ENCODE data around the gene FAM53B.

The FAM53B gene

DNA sequence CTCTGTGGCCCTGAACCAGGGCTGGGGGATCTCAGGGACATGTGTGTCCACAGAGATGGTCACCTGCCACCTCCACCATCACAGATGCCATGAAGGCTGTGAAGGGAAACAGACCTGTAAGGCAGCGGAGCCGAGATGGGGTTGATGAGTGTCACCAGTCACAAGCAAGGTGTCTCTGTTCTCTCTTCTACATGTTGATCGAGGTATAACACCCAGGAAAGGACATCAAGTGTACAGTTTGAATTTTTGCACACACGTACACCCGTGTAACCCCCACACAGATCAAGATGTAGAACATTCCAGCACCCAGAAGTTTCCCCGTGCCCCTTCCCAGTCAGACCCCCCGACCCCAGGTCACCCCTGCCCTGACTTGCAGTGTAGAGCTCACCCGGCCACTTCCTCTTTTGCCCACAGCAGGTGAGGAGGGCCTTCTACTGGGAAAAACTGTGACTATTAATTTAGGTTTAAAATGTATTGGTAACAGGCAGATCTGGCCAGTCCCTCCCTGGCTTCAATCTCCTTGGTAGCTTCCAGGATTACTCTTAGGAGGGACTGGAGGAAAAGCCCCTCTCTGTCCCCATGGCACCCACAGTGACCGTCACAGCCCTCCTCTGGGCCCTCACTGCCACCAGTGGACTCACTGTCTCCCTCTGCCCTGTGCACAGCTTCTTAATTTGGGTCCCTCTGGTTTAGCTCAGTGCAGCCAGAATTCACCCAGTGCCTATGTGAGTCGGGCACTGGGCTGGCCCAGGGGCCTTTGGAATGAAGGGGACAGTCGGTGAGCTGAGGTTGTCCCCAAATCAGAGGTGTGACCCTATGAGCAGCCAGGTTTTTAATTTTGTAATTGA is 174.3 kb downstream of the FAM53B start:
- Histone ChIP-seq H3K79me2 (ENCODE audit: low read length) (no peaks in the 10 kb centered on the region), H2AFZ (ENCODE audit: low read length) (no peak overlapping the region), H3K27ac (ENCODE audit: low read length) (no peak overlapping the region), H3K4me3 (ENCODE audit: low read length) (no peak overlapping the region), H3K4me1 (ENCODE audit: low read length) (no peaks in the 10 kb centered on the region), H3K9me3 (replicated peaks; ENCODE audit: insufficient read depth, low read length) (no peaks in the 10 kb centered on the region), H3K36me3 (replicated peaks; ENCODE audit: insufficient read depth, low read length) (no peaks in the 10 kb centered on the region), H4K20me1 (ENCODE audit: insufficient read depth, low read length) (no peaks in the 10 kb centered on the region), H3K9me2 (replicated peaks; ENCODE audit: insufficient read depth, low read length) (no peaks in the 10 kb centered on the region), H3K4me2 (ENCODE audit: low read depth, low read length) (no peak overlapping the region), H3F3A (ENCODE audit: insufficient read depth, low read length) (no peaks in the 10 kb centered on the region), H3K9ac (ENCODE audit: low read length) (no peak overlapping the region), H3K27me3 (replicated peaks; ENCODE audit: insufficient read depth, low read length) (peaks cover 5% of the 10 kb centered on the region; the same call in 1 of the 2 replicates)
- DNase-seq, result no peak
- TF ChIP-seq, protein P1, sequence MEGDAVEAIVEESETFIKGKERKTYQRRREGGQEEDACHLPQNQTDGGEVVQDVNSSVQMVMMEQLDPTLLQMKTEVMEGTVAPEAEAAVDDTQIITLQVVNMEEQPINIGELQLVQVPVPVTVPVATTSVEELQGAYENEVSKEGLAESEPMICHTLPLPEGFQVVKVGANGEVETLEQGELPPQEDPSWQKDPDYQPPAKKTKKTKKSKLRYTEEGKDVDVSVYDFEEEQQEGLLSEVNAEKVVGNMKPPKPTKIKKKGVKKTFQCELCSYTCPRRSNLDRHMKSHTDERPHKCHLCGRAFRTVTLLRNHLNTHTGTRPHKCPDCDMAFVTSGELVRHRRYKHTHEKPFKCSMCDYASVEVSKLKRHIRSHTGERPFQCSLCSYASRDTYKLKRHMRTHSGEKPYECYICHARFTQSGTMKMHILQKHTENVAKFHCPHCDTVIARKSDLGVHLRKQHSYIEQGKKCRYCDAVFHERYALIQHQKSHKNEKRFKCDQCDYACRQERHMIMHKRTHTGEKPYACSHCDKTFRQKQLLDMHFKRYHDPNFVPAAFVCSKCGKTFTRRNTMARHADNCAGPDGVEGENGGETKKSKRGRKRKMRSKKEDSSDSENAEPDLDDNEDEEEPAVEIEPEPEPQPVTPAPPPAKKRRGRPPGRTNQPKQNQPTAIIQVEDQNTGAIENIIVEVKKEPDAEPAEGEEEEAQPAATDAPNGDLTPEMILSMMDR (IDR thresholded peaks at IDR 0.05; ENCODE audit: low read length), result no peak
- TF ChIP-seq EZH2 (optimal IDR thresholded peaks at IDR 0.05; ENCODE audit: low read depth, low read length) (no peak), EZH2phosphoT487 (IDR thresholded peaks at IDR 0.05; ENCODE audit: low read length) (no peak)

All from MM.1S (cell line).